ENCODE results near the gene SURF6. TPM values are rescaled to one million over a fixed set of nuclear protein-coding genes. Genes with fewer than 3 reads are reported as not detected.

The SURF6 gene
- polyA plus RNA-seq, 1 experiment, result 6.2 TPM

DNA sequence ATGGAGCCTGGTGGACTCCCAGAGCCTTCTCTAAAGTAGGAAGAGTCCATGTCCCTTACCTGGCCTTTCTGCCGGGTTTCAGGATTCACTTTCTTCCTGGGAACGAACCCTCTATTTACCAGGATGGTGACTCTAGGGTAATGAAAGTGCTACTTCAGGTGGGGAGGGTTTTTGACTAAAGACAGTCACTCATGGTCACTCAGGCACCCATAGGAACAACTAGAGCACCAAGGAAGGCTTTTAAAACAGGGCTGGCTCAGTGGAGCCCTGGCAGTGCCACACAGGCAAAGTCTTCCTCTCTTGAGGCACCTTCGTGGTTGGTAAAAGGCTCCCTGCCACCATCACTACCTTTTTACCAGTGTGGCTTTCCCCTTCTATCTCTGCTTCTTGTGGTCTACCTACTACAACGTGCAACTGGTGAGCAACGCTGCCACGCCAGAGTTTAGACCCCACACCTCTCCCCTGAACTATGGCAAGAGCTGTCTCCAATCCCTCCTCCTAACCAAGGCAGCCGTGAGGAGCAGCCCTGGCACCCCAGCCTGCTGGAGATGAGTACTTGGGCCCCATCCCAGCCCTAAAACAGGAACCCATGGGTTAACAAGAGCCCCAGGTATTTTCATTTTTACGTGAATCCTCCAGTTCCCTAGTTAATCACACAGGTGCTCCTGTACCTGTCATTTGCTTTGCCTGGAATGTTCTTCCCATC lies 16.8 kb upstream of the SURF6 start:
- TF ChIP-seq, protein P1, sequence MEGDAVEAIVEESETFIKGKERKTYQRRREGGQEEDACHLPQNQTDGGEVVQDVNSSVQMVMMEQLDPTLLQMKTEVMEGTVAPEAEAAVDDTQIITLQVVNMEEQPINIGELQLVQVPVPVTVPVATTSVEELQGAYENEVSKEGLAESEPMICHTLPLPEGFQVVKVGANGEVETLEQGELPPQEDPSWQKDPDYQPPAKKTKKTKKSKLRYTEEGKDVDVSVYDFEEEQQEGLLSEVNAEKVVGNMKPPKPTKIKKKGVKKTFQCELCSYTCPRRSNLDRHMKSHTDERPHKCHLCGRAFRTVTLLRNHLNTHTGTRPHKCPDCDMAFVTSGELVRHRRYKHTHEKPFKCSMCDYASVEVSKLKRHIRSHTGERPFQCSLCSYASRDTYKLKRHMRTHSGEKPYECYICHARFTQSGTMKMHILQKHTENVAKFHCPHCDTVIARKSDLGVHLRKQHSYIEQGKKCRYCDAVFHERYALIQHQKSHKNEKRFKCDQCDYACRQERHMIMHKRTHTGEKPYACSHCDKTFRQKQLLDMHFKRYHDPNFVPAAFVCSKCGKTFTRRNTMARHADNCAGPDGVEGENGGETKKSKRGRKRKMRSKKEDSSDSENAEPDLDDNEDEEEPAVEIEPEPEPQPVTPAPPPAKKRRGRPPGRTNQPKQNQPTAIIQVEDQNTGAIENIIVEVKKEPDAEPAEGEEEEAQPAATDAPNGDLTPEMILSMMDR (IDR thresholded peaks at IDR 0.05; ENCODE audit: low read depth, low read length), result no peak
- Histone ChIP-seq H3K9me3 (ENCODE audit: control insufficient read depth, insufficient read depth, low read length) (peaks cover 5% of the 10 kb centered on the region; the same call in 1 of the 2 replicates), H3K27me3 (ENCODE audit: control insufficient read depth, insufficient read depth, low read length) (no peaks in the 10 kb centered on the region), H3K4me3 (ENCODE audit: low read depth, low read length) (no peak overlapping the region), H3K27ac (ENCODE audit: low read depth, low read length) (peak overlapping the region; percentile 47)
- ChIA-PET POLR2A (interaction anchor here (0.6 to 1.1 kb wide), 2 partner anchors 9 to 14 kb away, joined by 3 read pairs; no protein-coding TSS in a partner anchor), CTCF (interaction anchor here (1.0 kb wide), 1 partner anchor 209 kb away, joined by 3 read pairs; no protein-coding TSS in a partner anchor)
- no peak for DNase-seq (ENCODE audit: low read depth, low spot score)

DNA sequence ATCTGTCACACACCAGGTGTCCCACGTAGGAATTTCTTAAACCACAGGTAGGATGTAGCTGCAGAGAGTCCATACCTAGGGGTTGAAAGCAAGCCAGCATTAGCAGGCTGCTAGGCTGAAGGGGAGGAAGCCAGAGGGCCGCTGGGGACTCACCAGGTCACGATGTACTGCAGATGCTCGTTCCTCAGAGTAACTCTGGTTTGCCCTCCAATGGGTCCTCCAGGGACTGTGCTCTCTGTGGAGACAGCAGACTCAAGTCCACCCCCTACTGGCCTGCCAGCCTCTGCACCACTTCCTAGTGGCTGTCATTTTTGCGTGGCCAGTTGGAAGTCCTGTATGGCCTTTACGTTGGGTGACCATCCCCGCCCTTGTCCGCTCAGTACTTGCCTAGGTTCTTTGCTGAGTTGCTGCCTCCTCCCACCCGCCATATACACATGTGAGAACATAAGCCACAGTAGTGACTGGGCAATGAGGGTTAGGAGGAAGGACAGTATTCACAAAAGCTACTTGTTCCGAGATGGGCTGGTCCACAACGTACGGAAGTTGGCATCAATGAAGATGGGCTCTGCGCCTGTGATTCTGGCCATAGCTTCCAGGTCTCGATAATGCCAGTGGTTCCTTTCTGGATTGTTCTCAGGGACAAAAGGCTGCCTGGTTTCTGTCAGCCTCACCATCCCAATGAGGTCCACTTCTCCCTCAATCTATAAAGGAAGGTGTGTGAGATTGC lies 16.1 kb upstream of the SURF6 start:
- TF ChIP-seq, protein P1 (IDR thresholded peaks at IDR 0.05; ENCODE audit: low read depth, low read length), result peak; percentile 64
- POLR2A ChIA-PET, result interaction anchor here (0.6 to 0.7 kb wide), 2 partner anchors 8 to 10 kb away, joined by 3 read pairs; no protein-coding TSS in a partner anchor
- no peak overlapping the region for H3K4me3 ChIP-seq (ENCODE audit: low read depth, low read length)
- H3K9me3 ChIP-seq (ENCODE audit: control insufficient read depth, insufficient read depth, low read length), result peaks cover 5% of the 10 kb centered on the region; the same call in 1 of the 2 replicates
- DNase-seq (ENCODE audit: low read depth, low spot score), result no peak
- no peaks in the 10 kb centered on the region for H3K27me3 ChIP-seq (ENCODE audit: control insufficient read depth, insufficient read depth, low read length)
- CTCF ChIA-PET, result interaction anchor here (0.7 to 1.0 kb wide), 2 partner anchors 19 to 208 kb away, joined by 3 to 5 read pairs; no protein-coding TSS in a partner anchor
- H3K27ac ChIP-seq (ENCODE audit: low read depth, low read length), result peak overlapping the region; percentile 39

DNA sequence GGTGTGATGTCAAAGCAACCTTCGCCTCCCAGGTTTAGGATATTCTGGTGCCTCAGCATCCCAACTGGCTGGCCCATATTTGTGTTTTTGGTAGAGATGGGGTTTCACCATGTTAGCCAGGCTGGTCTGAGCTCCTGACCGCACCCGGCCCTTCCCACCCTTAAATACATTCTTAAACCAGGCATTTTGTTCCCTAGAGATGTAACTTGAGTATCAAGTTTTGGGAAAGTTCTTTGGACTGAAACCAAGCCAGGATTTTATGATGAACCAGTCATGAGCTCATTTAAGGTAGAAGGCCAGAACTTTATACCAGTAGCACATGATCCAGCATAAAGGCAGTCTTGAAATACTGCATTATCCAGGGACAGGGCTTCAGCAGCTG lies 15.5 kb upstream of the SURF6 start:
- TF ChIP-seq, protein P1 (IDR thresholded peaks at IDR 0.05; ENCODE audit: low read depth, low read length), result no peak
- peaks cover 5% of the 10 kb centered on the region; the same call in 1 of the 2 replicates for H3K9me3 ChIP-seq (ENCODE audit: control insufficient read depth, insufficient read depth, low read length)
- no peak for DNase-seq (ENCODE audit: low read depth, low spot score)
- ChIA-PET CTCF (interaction anchor here (0.7 to 1.0 kb wide), 2 partner anchors 20 to 208 kb away, joined by 3 to 5 read pairs; no protein-coding TSS in a partner anchor), POLR2A (interaction anchor here (0.7 kb wide), 1 partner anchor 8 kb away, joined by 3 read pairs; no protein-coding TSS in a partner anchor)
- H3K27ac ChIP-seq (ENCODE audit: low read depth, low read length), result peak overlapping the region; percentile 39
- H3K27me3 ChIP-seq (ENCODE audit: control insufficient read depth, insufficient read depth, low read length), result no peaks in the 10 kb centered on the region
- H3K4me3 ChIP-seq (ENCODE audit: low read depth, low read length), result no peak overlapping the region

- H3K9me3 ChIP-seq (ENCODE audit: control insufficient read depth, insufficient read depth, low read length), result peaks cover 5% of the 10 kb centered on the region; the same call in 1 of the 2 replicates
- peak overlapping the region; percentile 99 for H3K4me3 ChIP-seq (ENCODE audit: low read depth, low read length)
- no peak overlapping the region for H3K27ac ChIP-seq (ENCODE audit: low read depth, low read length)
- no peaks in the 10 kb centered on the region for H3K27me3 ChIP-seq (ENCODE audit: control insufficient read depth, insufficient read depth, low read length)
- TF ChIP-seq, protein P1 (IDR thresholded peaks at IDR 0.05; ENCODE audit: low read depth, low read length), result no peak
- CTCF ChIA-PET, result no interaction called here
- no peak for DNase-seq (ENCODE audit: low read depth, low spot score)
- POLR2A ChIA-PET, result interaction anchor here (0.6 kb wide), 1 partner anchor 160 kb away, joined by 5 read pairs; no protein-coding TSS in a partner anchor
Observed at GRCh38 chr9:133349965-133350616, 14.1 kb upstream of the SURF6 start.

Measured in AG04450 (cell line).